Left renal cortex interstitium (tissue), 4 donors: ENCODE measurements around the gene TNFSF8. TPM values are rescaled to one million over a fixed set of nuclear protein-coding genes. Genes with fewer than 3 reads are reported as not detected.

Experiments used
- DNase-seq, 4 donors: peaks; one replicate each; pipeline ENCODE4 v3.0.0-alpha.2; 2013; ENCODE audit warnings: low read depth in 4 of 4, low spot score in 2 of 4, missing footprints in 1 of 4
- polyA plus RNA-seq, 4 donors: library from polyadenylated mRNA; unstranded; fragments of 120-200 nt; gene quantifications; one replicate each; pipeline ENCODE4 v1.2.1, GENCODE V29; 2013; ENCODE audit not compliant: insufficient read length in 4 of 4

TNFSF8 gene
- polyA plus RNA-seq, 4 donors: 0.39 to 0.68 (median 0.52) TPM

- no peak for DNase-seq
Observed at GRCh38 chr9:114937516-114937915, 7.1 kb upstream of the TNFSF8 start.

- no peak for DNase-seq
Observed at GRCh38 chr9:114936581-114936980, 6.2 kb upstream of the TNFSF8 start.

- no peak for DNase-seq
Observed at GRCh38 chr9:114935119-114935518, 4.7 kb upstream of the TNFSF8 start.

- no peak for DNase-seq
Observed at GRCh38 chr9:114932502-114932901, 2.1 kb upstream of the TNFSF8 start.

- DNase-seq: no peak
Observed at GRCh38 chr9:114931407-114931806, 1.0 kb upstream of the TNFSF8 start.

- no peak for DNase-seq
Observed at GRCh38 chr9:114929201-114929600, 1.2 kb downstream of the TNFSF8 start.

GRCh38 chr9:114928671-114929070 lies 1.7 kb downstream of the TNFSF8 start:
- no peak for DNase-seq

GRCh38 chr9:114928136-114928535 lies 2.3 kb downstream of the TNFSF8 start:
- DNase-seq: no peak

- DNase-seq: no peak
Observed at GRCh38 chr9:114925672-114926071, 4.7 kb downstream of the TNFSF8 start.

GRCh38 chr9:114925039-114925438 lies 5.4 kb downstream of the TNFSF8 start:
- no peak for DNase-seq

- no peak for DNase-seq
Observed at GRCh38 chr9:114924327-114924726, 6.1 kb downstream of the TNFSF8 start.

GRCh38 chr9:114923918-114924317 lies 6.5 kb downstream of the TNFSF8 start:
- DNase-seq: no peak

- no peak for DNase-seq
Observed at GRCh38 chr9:114921171-114921570, 9.2 kb downstream of the TNFSF8 start.

GRCh38 chr9:114919611-114920010 lies 10.8 kb downstream of the TNFSF8 start:
- no peak for DNase-seq

- no peak for DNase-seq
Observed at GRCh38 chr9:114916481-114916880, 13.9 kb downstream of the TNFSF8 start.

- no peak for DNase-seq
Observed at GRCh38 chr9:114914139-114914538, 16.3 kb downstream of the TNFSF8 start.

- DNase-seq: no peak
Observed at GRCh38 chr9:114913656-114914055, 16.7 kb downstream of the TNFSF8 start.

- DNase-seq: no peak
Observed at GRCh38 chr9:114913217-114913616, 17.2 kb downstream of the TNFSF8 start.

- peak in 2 of 4 donors; percentile 26 to 39 for DNase-seq
Observed at GRCh38 chr9:114911167-114911821, 19.1 kb downstream of the TNFSF8 start.

GRCh38 chr9:114910541-114910940 lies 19.9 kb downstream of the TNFSF8 start:
- DNase-seq: no peak

- DNase-seq: no peak
Observed at GRCh38 chr9:114909661-114910060, 20.7 kb downstream of the TNFSF8 start.

- no peak for DNase-seq
Observed at GRCh38 chr9:114908805-114909448, 21.5 kb downstream of the TNFSF8 start.
